H1 (cell line): Measurements from ENCODE around the gene DRC7. TPM values are rescaled to one million over a fixed set of nuclear protein-coding genes. Genes with fewer than 3 reads are reported as not detected.

Experiments used
- CTCF ChIP-seq, 3 experiments: IDR thresholded peaks; 1 replicate in 2 of 3; 2 replicates in 1 of 3; pipeline versions ENCODE4 v1.5.1 to v1.6.1; 2011; ENCODE audit warnings: low read length in 3 of 3, mild to moderate bottlenecking in 3 of 3, inconsistent platforms in 2 of 3, low read depth in 1 of 3, moderate library complexity in 1 of 3; ENCODE audit not compliant: insufficient read depth in 1 of 3; ENCODE audit errors: control extremely low read depth in 1 of 3
- EP300 ChIP-seq, 2 experiments: IDR thresholded peaks; 1 replicate in 1 of 2; 2 replicates in 1 of 2; pipeline ENCODE4 v1.6.1; 2011 to 2012; ENCODE audit warnings: low read depth in 2 of 2, low read length in 2 of 2, mild to moderate bottlenecking in 2 of 2, borderline replicate concordance in 1 of 2, inconsistent platforms in 1 of 2, moderate library complexity in 1 of 2
- FOSL1 ChIP-seq: IDR thresholded peaks from 2 replicates; pipeline ENCODE4 v1.6.1; 2011; ENCODE audit warnings: mild to moderate bottlenecking, low read depth, low read length, moderate library complexity; ENCODE audit not compliant: insufficient read depth
- JUND ChIP-seq: IDR thresholded peaks from 2 replicates; pipeline ENCODE4 v1.6.1; 2011; ENCODE audit warnings: mild to moderate bottlenecking, improper control_type of control experiment, low read length
- POLR2AphosphoS5 ChIP-seq: IDR thresholded peaks from 2 replicates; pipeline ENCODE4 v1.6.1; 2011; ENCODE audit warnings: low read depth, low read length
- RFX5 ChIP-seq: IDR thresholded peaks from 2 replicates; pipeline ENCODE4 v1.6.1; 2011; ENCODE audit warnings: low read depth, low read length, improper control_type of control experiment, borderline replicate concordance
- SIX5 ChIP-seq: IDR thresholded peaks from 2 replicates; pipeline ENCODE4 v1.6.1; 2011; ENCODE audit warnings: mild to moderate bottlenecking, low read depth, low read length
- SRF ChIP-seq: IDR thresholded peaks from 2 replicates; pipeline ENCODE4 v1.6.1; 2011; ENCODE audit warnings: mild to moderate bottlenecking, low read depth, low read length, moderate library complexity
- polyA plus RNA-seq, 7 experiments: library from polyadenylated mRNA; depleted of rRNA in 3 of 7; stranded (reverse) in 5 of 7; unstranded in 2 of 7; fragments of >200 nt in 5 of 7; fragments of 200-250 nt in 2 of 7; gene quantifications; 1 replicate in 5 of 7; 2 replicates in 1 of 7; 4 replicates in 1 of 7; pipeline versions ENCODE4 v1.2.1 to v1.2.3, GENCODE V29; 2011 to 2013; ENCODE audit warnings: missing spikeins in 2 of 7, mixed read lengths in 2 of 7
- total RNA-seq: library from RNA; stranded (reverse); fragmentation: NEBNext Ultra II Directional; extraction: Animal tissue kit (Norgen Biotek cat#: 25700); gene quantifications from 2 replicates; pipeline ENCODE4 v1.2.1, GENCODE V29; 2021

Gene DRC7
- total and polyA plus RNA-seq, 2 of the 8 experiments (the other 6 are each of a cell fraction or from before 2014, with no cell fraction given), result 0.14 TPM; not detected in 1

- no peak for TF ChIP-seq CTCF (IDR thresholded peaks at IDR 0.05; ENCODE audit: control extremely low read depth in 1 of 3, insufficient read depth in 1 of 3, low read depth in 1 of 3, low read length in 3 of 3)
- no peak for TF ChIP-seq EP300 (IDR thresholded peaks at IDR 0.05; ENCODE audit: borderline replicate concordance in 1 of 2, low read depth in 2 of 2, low read length in 2 of 2)
- no peak for TF ChIP-seq FOSL1
- no peak for TF ChIP-seq RFX5
- TF ChIP-seq SIX5, result no peak
- no peak for TF ChIP-seq JUND
- no peak for TF ChIP-seq SRF
- no peak for TF ChIP-seq POLR2AphosphoS5
Observed at GRCh38 chr16:57657228-57657627, 37.4 kb upstream of the DRC7 start (continued).
